Activated CD4-positive, alpha-beta T cell treated with anti-CD3 and anti-CD28 coated beads, Interleukin-2, amount 10 ng/mL, durations not matched to agents 7 days and 5 days (primary cell): Measurements from ENCODE around the gene MCL1. TPM values are rescaled to one million over a fixed set of nuclear protein-coding genes. Genes with fewer than 3 reads are reported as not detected.
A peak's percentile ranks its signal among the peaks of the same experiment; 100 is the strongest.

Experiments used
- CTCF ChIA-PET: fragments of 350-600 bp; sonication (Branson Sonifier 250); formaldehyde crosslinking; loops from one replicate; lab custom pipeline; 2021; ENCODE audit warnings: antibody characterized with exemption; lab: Charles Lee
- POLR2A ChIA-PET: fragments of 350-600 bp; sonication (Branson Sonifier 250); formaldehyde crosslinking; loops from one replicate; lab custom pipeline; 2021; ENCODE audit warnings: antibody characterized with exemption; lab: Charles Lee
- DNase-seq: peaks from one replicate; pipeline ENCODE4 v3.0.0-alpha.2; 2020
- H3K27ac Mint-ChIP-seq: one replicate; pipeline ENCODE4 v1.8.0; 2021; ENCODE audit warnings: mild to moderate bottlenecking, moderate library complexity, mixed read lengths
- H3K27me3 Mint-ChIP-seq: one replicate; pipeline ENCODE4 v1.8.0; 2021; ENCODE audit warnings: mixed read lengths
- H3K36me3 Mint-ChIP-seq: one replicate; pipeline ENCODE4 v1.8.0; 2021; ENCODE audit warnings: low read depth, mixed read lengths
- H3K4me1 Mint-ChIP-seq: one replicate; pipeline ENCODE4 v1.8.0; 2021; ENCODE audit warnings: mixed read lengths
- H3K4me3 Mint-ChIP-seq: one replicate; pipeline ENCODE4 v1.8.0; 2021; ENCODE audit warnings: mild to moderate bottlenecking, moderate library complexity, mixed read lengths
- H3K9me3 Mint-ChIP-seq: one replicate; pipeline ENCODE4 v1.8.0; 2021; ENCODE audit warnings: mixed read lengths
- total RNA-seq, 2 experiments: library from RNA; stranded (reverse); gene quantifications; one replicate each; pipeline ENCODE4 v1.2.3, GENCODE V29; 2021

Gene MCL1
- total RNA-seq, 2 experiments from 2014 or later, result 260 to 311 TPM

GRCh38 chr1:150559656-150560010, 19.8 kb downstream of the MCL1 start:
- Mint-ChIP-seq H3K27ac (no peak overlapping the region), H3K36me3 (peaks cover 1% of the 10 kb centered on the region), H3K4me1 (peaks cover 47% of the 10 kb centered on the region), H3K27me3 (no peaks in the 10 kb centered on the region), H3K4me3 (no peak overlapping the region), H3K9me3 (no peaks in the 10 kb centered on the region)
- ChIA-PET CTCF (interaction anchor here (0.6 to 9.9 kb wide), 16 partner anchors 12 to 381 kb away, joined by 3 to 158 read pairs (median 6); partner anchors contain the start of genes ADAMTSL4, CA14, ECM1 and MCL1), POLR2A (interaction anchor here (5.1 kb wide), 1 partner anchor 13 kb away, joined by 41 read pairs; no protein-coding TSS in a partner anchor)
- DNase-seq, result no peak

GRCh38 chr1:150558761-150559655, 20.4 kb downstream of the MCL1 start:
- H3K9me3 Mint-ChIP-seq, result no peaks in the 10 kb centered on the region
- H3K27me3 Mint-ChIP-seq, result no peaks in the 10 kb centered on the region
- CTCF ChIA-PET, result interaction anchor here (0.6 to 9.9 kb wide), 17 partner anchors 11 to 382 kb away, joined by 3 to 158 read pairs (median 6); partner anchors contain the start of genes ADAMTSL4, CA14, ECM1 and ENSA
- peaks cover 1% of the 10 kb centered on the region for H3K36me3 Mint-ChIP-seq
- no peak for DNase-seq
- no peak overlapping the region for H3K27ac Mint-ChIP-seq
- POLR2A ChIA-PET, result interaction anchor here (5.1 kb wide), 1 partner anchor 14 kb away, joined by 41 read pairs; no protein-coding TSS in a partner anchor
- no peak overlapping the region for H3K4me3 Mint-ChIP-seq
- peaks cover 41% of the 10 kb centered on the region for H3K4me1 Mint-ChIP-seq

- Mint-ChIP-seq H3K9me3 (no peaks in the 10 kb centered on the region), H3K27ac (no peak overlapping the region), H3K36me3 (peaks cover 1% of the 10 kb centered on the region), H3K4me1 (peaks cover 34% of the 10 kb centered on the region), H3K27me3 (no peaks in the 10 kb centered on the region), H3K4me3 (no peak overlapping the region)
- ChIA-PET POLR2A (no interaction called here), CTCF (interaction anchor here (0.5 to 9.9 kb wide), 7 partner anchors 10 to 122 kb away, joined by 3 to 158 read pairs (median 6); partner anchors contain the start of genes ADAMTSL4, ECM1, ENSA and MCL1)
- no peak for DNase-seq
These were observed 21.1 kb downstream of the MCL1 start for GRCh38 chr1:150558303-150558704.

GRCh38 chr1:150557813-150558212, 21.6 kb downstream of the MCL1 start:
- no peaks in the 10 kb centered on the region for H3K9me3 Mint-ChIP-seq
- H3K27me3 Mint-ChIP-seq, result no peaks in the 10 kb centered on the region
- DNase-seq, result no peak
- ChIA-PET POLR2A (no interaction called here), CTCF (interaction anchor here (0.5 to 9.9 kb wide), 5 partner anchors 10 to 121 kb away, joined by 3 to 158 read pairs (median 6); partner anchors contain the start of genes ADAMTSL4, ENSA and MCL1)
- no peak overlapping the region for H3K27ac Mint-ChIP-seq
- no peak overlapping the region for H3K4me3 Mint-ChIP-seq
- peaks cover 29% of the 10 kb centered on the region for H3K4me1 Mint-ChIP-seq
- peaks cover 1% of the 10 kb centered on the region for H3K36me3 Mint-ChIP-seq

GRCh38 chr1:150557065-150557600, 22.3 kb downstream of the MCL1 start:
- no peaks in the 10 kb centered on the region for H3K27me3 Mint-ChIP-seq
- DNase-seq, result no peak
- H3K4me3 Mint-ChIP-seq, result no peak overlapping the region
- H3K9me3 Mint-ChIP-seq, result no peaks in the 10 kb centered on the region
- peaks cover 1% of the 10 kb centered on the region for H3K36me3 Mint-ChIP-seq
- H3K27ac Mint-ChIP-seq, result no peak overlapping the region
- H3K4me1 Mint-ChIP-seq, result peaks cover 29% of the 10 kb centered on the region
- CTCF ChIA-PET, result interaction anchor here (2.5 to 9.9 kb wide), 3 partner anchors 9 to 66 kb away, joined by 6 to 158 read pairs (median 84); partner anchors contain the start of genes ADAMTSL4 and MCL1
- POLR2A ChIA-PET, result no interaction called here

GRCh38 chr1:150555971-150556865, 23.2 kb downstream of the MCL1 start:
- CTCF ChIA-PET, result interaction anchor here (9.9 kb wide), 1 partner anchor 18 kb away, joined by 158 read pairs; the partner anchor contains the start of gene MCL1
- POLR2A ChIA-PET, result no interaction called here
- Mint-ChIP-seq H3K27me3 (peaks cover 2% of the 10 kb centered on the region), H3K4me1 (peaks cover 34% of the 10 kb centered on the region), H3K9me3 (no peaks in the 10 kb centered on the region), H3K27ac (no peak overlapping the region), H3K4me3 (no peak overlapping the region), H3K36me3 (peaks cover 1% of the 10 kb centered on the region)
- no peak for DNase-seq

GRCh38 chr1:150555198-150555970, 24.0 kb downstream of the MCL1 start:
- no peak overlapping the region for H3K4me3 Mint-ChIP-seq
- no peaks in the 10 kb centered on the region for H3K36me3 Mint-ChIP-seq
- DNase-seq, result no peak
- H3K9me3 Mint-ChIP-seq, result no peaks in the 10 kb centered on the region
- peaks cover 34% of the 10 kb centered on the region for H3K4me1 Mint-ChIP-seq
- ChIA-PET POLR2A (interaction anchor here (0.5 to 0.7 kb wide), 2 partner anchors 317 to 320 kb away, joined by 3 to 4 read pairs; no protein-coding TSS in a partner anchor), CTCF (no interaction called here)
- H3K27me3 Mint-ChIP-seq, result peaks cover 6% of the 10 kb centered on the region
- H3K27ac Mint-ChIP-seq, result no peak overlapping the region

GRCh38 chr1:150554086-150554452, 25.3 kb downstream of the MCL1 start:
- DNase-seq, result no peak
- no peaks in the 10 kb centered on the region for H3K36me3 Mint-ChIP-seq
- ChIA-PET CTCF (interaction anchor here (0.6 kb wide), 1 partner anchor 25 kb away, joined by 3 read pairs; no protein-coding TSS in a partner anchor), POLR2A (no interaction called here)
- H3K4me3 Mint-ChIP-seq, result no peak overlapping the region
- no peaks in the 10 kb centered on the region for H3K9me3 Mint-ChIP-seq
- H3K27ac Mint-ChIP-seq, result no peak overlapping the region
- H3K4me1 Mint-ChIP-seq, result peaks cover 28% of the 10 kb centered on the region
- H3K27me3 Mint-ChIP-seq, result peaks cover 11% of the 10 kb centered on the region

- Mint-ChIP-seq H3K4me1 (peaks cover 29% of the 10 kb centered on the region), H3K27ac (peak overlapping the region; percentile 41), H3K36me3 (no peaks in the 10 kb centered on the region), H3K4me3 (no peak overlapping the region), H3K27me3 (peaks cover 12% of the 10 kb centered on the region), H3K9me3 (no peaks in the 10 kb centered on the region)
- ChIA-PET CTCF (interaction anchor here (0.6 to 1.0 kb wide), 3 partner anchors 13 to 24 kb away, joined by 3 to 5 read pairs (median 3); no protein-coding TSS in a partner anchor), POLR2A (no interaction called here)
- no peak for DNase-seq
These were observed 25.9 kb downstream of the MCL1 start for GRCh38 chr1:150553392-150554085.

GRCh38 chr1:150552911-150553289, 26.5 kb downstream of the MCL1 start:
- peaks cover 32% of the 10 kb centered on the region for H3K4me1 Mint-ChIP-seq
- POLR2A ChIA-PET, result no interaction called here
- H3K4me3 Mint-ChIP-seq, result no peak overlapping the region
- DNase-seq, result no peak
- no peaks in the 10 kb centered on the region for H3K9me3 Mint-ChIP-seq
- peaks cover 17% of the 10 kb centered on the region for H3K27me3 Mint-ChIP-seq
- CTCF ChIA-PET, result interaction anchor here (1.0 to 9.7 kb wide), 2 partner anchors 7 to 20 kb away, joined by 5 to 84 read pairs; no protein-coding TSS in a partner anchor
- no peak overlapping the region for H3K27ac Mint-ChIP-seq
- H3K36me3 Mint-ChIP-seq, result no peaks in the 10 kb centered on the region
